Stomach (tissue), 4 donors: Measurements from ENCODE around the gene WNK1.

Experiments
- EP300 ChIP-seq: sonication (generic); formaldehyde crosslinking; IDR thresholded peaks from one replicate; pipeline ENCODE4 v1.6.1; 2017; ENCODE audit warnings: antibody characterized with exemption
- TF ChIP-seq, protein P1 (sequence below), 7 experiments: fragments of 450-650 bp in 4 of 7; fragments of 200-600 bp in 3 of 7; sonication (generic) in 3 of 7; IDR thresholded peaks; one replicate each; pipeline ENCODE4 v1.5.1; 2016 to 2019; ENCODE audit warnings: antibody characterized with exemption in 7 of 7, control low read depth in 2 of 7, mild to moderate bottlenecking in 1 of 7

DNA sequence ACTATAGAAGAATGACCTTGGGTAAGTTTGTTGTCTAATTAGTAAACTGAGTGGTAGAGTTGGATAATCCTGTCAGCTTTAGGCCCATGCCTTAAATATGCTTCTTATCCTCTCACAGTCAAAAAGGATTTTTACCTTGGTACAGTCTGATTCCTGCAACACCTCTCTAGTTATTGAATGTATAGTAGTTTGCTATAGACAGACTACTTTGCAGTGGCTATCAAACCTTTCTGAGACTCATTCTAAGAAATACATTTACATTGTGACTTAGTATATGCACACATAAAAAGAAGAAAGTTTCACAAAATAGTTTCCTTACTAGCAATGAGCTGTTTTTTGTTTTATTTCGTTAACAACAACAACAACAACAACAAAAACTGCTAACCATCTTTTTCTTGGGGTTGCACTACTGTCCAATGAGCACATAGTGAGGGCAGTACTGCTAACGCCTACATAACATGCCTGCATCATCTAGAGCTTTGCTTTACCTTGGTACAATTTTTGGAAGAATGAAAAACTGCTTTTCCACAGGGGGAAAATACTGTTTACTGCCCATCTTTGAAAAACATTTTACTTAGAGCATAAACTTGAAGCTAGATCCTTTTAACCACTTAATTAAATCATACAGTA is 28.5 kb downstream of the WNK1 start:
- TF ChIP-seq, protein P1, sequence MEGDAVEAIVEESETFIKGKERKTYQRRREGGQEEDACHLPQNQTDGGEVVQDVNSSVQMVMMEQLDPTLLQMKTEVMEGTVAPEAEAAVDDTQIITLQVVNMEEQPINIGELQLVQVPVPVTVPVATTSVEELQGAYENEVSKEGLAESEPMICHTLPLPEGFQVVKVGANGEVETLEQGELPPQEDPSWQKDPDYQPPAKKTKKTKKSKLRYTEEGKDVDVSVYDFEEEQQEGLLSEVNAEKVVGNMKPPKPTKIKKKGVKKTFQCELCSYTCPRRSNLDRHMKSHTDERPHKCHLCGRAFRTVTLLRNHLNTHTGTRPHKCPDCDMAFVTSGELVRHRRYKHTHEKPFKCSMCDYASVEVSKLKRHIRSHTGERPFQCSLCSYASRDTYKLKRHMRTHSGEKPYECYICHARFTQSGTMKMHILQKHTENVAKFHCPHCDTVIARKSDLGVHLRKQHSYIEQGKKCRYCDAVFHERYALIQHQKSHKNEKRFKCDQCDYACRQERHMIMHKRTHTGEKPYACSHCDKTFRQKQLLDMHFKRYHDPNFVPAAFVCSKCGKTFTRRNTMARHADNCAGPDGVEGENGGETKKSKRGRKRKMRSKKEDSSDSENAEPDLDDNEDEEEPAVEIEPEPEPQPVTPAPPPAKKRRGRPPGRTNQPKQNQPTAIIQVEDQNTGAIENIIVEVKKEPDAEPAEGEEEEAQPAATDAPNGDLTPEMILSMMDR (IDR thresholded peaks at IDR 0.05): no peak
- no peak for TF ChIP-seq EP300
